ENCODE measurements around the gene ASB16.

ASB16 gene

GRCh38 chr17:44219108-44219615, 48.7 kb downstream of the ASB16 start:
- H3K9ac ChIP-seq (ENCODE audit: low read length): peak overlapping the region; percentile 42
- no peaks in the 10 kb centered on the region for H3K27me3 ChIP-seq (ENCODE audit: control insufficient read depth, insufficient read depth, low read length)
- H3K4me1 ChIP-seq (ENCODE audit: control insufficient read depth, insufficient read depth, low read length): peaks cover 18% of the 10 kb centered on the region
- peak overlapping the region; percentile 95 for H3K27ac ChIP-seq (ENCODE audit: low read depth, low read length)
- peak overlapping the region; percentile 75 for H3K4me3 ChIP-seq (ENCODE audit: low read length)
- H3K36me3 ChIP-seq (ENCODE audit: control insufficient read depth, insufficient read depth, low read length): peaks cover 28% of the 10 kb centered on the region

GRCh38 chr17:44219616-44220212, 49.2 kb downstream of the ASB16 start, which contains the start of gene UBTF:
Gene UBTF (minus strand): TSS chr17:44219675. CDS start chr17:44218229, 1,446 bp downstream.
- Histone ChIP-seq H3K4me3 (ENCODE audit: low read length) (peak within 1 kb of the TSS; percentile 88), H3K27me3 (ENCODE audit: control insufficient read depth, insufficient read depth, low read length) (no peaks in the 10 kb centered on the region), H3K27ac (ENCODE audit: low read depth, low read length) (peak within 1 kb of the TSS; percentile 95), H3K36me3 (ENCODE audit: control insufficient read depth, insufficient read depth, low read length) (peaks cover 23% of the 10 kb centered on the region), H3K4me1 (ENCODE audit: control insufficient read depth, insufficient read depth, low read length) (peaks cover 18% of the 10 kb centered on the region), H3K9ac (ENCODE audit: low read length) (peak within 1 kb of the TSS; percentile 84)

DNA sequence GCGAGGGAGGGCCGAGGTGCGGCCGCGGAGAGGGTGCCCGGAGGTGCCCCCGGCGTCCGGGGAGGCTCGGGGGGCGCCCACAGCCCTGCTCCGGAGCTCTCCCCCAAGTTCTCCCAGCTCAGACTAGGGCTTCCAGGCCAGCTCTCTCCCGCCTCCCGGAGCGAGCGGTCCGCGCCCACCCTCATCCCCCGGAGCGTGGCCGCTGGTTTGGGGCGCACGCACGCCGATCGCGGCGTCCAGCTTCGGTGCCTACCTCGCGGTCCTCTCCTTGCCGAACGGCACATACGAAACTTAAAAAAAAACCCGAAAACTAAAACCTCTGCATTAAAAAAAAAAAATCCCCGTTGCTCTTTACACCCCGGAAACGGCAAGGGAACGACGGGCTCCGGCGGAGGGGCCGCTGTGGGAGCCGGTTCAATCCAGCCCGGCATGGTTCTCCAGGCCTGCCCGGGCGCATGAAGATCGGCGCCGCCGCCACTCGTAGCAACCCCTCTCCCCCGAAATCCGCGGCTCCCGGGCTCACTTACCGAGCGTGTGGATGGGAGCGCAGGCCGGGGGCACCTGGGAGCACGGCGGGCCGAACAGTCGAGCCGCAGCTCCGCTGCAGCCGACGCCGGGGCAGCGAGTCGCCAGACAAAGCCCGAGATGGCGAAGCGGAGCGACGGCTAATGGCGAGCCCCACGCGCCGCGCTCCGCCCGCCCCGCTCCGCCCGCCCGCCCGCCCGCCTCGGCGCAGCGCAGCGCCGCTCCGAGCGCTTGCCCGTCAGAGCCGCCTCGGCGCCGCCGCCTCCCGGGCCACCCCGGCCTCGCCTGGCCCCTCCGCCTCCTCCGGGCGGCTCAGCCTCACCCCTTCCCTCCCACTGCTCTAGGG, 49.9 kb downstream of the ASB16 start:
- Histone ChIP-seq H3K4me1 (ENCODE audit: control insufficient read depth, insufficient read depth, low read length) (peaks cover 18% of the 10 kb centered on the region), H3K9ac (ENCODE audit: low read length) (peak overlapping the region; percentile 84), H3K36me3 (ENCODE audit: control insufficient read depth, insufficient read depth, low read length) (peaks cover 15% of the 10 kb centered on the region), H3K4me3 (ENCODE audit: low read length) (peak overlapping the region; percentile 88), H3K27ac (ENCODE audit: low read depth, low read length) (peak overlapping the region; percentile 95), H3K27me3 (ENCODE audit: control insufficient read depth, insufficient read depth, low read length) (no peaks in the 10 kb centered on the region)

DNA sequence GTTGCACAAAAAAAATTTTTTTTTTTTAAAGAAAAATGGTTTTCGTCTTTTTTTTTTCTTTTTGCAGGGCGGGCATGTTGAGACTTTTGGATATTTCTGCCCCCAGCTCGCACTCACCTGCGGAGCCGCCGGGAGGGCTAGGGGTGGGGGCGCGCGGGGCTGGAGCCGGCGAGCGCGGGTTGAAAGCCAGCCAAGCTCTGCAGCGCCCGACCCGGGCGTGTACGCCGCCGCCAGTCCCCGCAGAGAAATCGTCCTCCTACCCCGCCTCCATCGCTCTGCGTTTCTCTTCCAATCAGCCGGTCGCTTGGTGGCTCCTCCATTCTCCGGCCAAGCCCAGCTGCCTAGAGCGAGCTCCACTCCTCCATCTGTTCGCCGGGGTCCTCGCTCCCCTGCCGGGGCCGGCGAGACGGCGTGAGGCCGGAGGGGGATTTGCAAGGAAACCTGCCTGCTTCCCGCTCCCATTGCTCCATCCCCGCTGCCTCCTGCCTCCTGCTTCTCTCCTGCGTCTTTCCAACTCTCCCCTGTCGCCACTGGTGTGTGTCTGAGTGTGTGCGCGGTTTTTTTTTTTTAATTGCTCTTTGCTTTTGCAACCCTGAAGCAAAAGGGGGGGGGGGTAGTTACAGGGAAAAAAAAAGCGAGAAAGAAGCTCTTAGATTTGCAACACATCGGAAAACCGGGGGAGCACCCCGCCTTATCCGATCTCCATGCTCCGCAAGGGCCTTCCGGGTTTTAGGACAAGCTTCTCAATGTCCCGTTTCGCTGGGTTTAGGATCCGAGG, 50.8 kb downstream of the ASB16 start:
- Histone ChIP-seq H3K27ac (ENCODE audit: low read depth, low read length) (peak overlapping the region; percentile 95), H3K27me3 (ENCODE audit: control insufficient read depth, insufficient read depth, low read length) (no peaks in the 10 kb centered on the region), H3K4me1 (ENCODE audit: control insufficient read depth, insufficient read depth, low read length) (peaks cover 18% of the 10 kb centered on the region), H3K9ac (ENCODE audit: low read length) (peak overlapping the region; percentile 70), H3K4me3 (ENCODE audit: low read length) (peak overlapping the region; percentile 88), H3K36me3 (ENCODE audit: control insufficient read depth, insufficient read depth, low read length) (peaks cover 7% of the 10 kb centered on the region)

GRCh38 chr17:44221862-44222111, 51.3 kb downstream of the ASB16 start:
- peaks cover 2% of the 10 kb centered on the region for H3K36me3 ChIP-seq (ENCODE audit: control insufficient read depth, insufficient read depth, low read length)
- peak overlapping the region; percentile 70 for H3K9ac ChIP-seq (ENCODE audit: low read length)
- H3K27me3 ChIP-seq (ENCODE audit: control insufficient read depth, insufficient read depth, low read length): no peaks in the 10 kb centered on the region
- peaks cover 18% of the 10 kb centered on the region for H3K4me1 ChIP-seq (ENCODE audit: control insufficient read depth, insufficient read depth, low read length)
- peak overlapping the region; percentile 88 for H3K4me3 ChIP-seq (ENCODE audit: low read length)
- peak overlapping the region; percentile 95 for H3K27ac ChIP-seq (ENCODE audit: low read depth, low read length)

DNA sequence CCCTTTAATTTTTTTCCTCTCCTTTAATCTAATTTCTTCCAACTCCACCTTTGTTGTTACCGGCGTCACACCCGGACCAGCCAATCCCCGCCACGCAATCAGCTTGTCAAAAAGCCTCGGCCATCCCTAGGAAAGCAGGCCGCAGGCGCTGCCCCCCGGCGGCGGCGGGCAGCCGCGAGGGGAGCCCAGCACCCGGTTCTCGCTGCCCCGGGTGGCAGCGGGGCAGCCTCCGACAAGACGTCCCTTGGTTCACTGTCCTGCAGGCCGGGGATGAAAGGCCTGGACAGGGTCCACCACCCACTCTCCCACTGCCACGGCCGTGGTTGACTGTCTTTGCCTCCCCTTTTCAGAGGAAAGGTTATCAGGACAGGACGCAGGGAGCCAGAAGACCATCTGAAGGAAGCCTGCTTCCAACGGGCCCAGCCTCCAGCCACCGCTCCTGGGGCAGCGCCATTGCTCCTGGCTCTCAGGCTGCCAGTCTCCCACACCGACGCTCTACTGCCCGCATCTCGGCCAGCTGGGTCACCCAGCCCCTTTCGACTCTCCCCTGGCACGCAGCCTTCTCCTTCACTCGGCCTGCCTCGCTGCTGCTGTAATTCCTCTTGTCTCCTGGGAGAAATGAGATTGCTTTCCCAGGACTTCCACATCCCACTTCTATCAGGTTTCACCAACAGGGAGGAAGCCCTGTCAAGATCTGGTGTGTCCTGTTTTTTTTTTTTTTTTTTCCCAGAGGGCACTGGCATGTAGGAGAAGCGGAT, 51.8 kb downstream of the ASB16 start:
- H3K9ac ChIP-seq (ENCODE audit: low read length): peak overlapping the region; percentile 70
- H3K27ac ChIP-seq (ENCODE audit: low read depth, low read length): peak overlapping the region; percentile 95
- peaks cover 18% of the 10 kb centered on the region for H3K4me1 ChIP-seq (ENCODE audit: control insufficient read depth, insufficient read depth, low read length)
- H3K4me3 ChIP-seq (ENCODE audit: low read length): peak overlapping the region; percentile 88
- H3K36me3 ChIP-seq (ENCODE audit: control insufficient read depth, insufficient read depth, low read length): no peaks in the 10 kb centered on the region
- H3K27me3 ChIP-seq (ENCODE audit: control insufficient read depth, insufficient read depth, low read length): no peaks in the 10 kb centered on the region

DNA sequence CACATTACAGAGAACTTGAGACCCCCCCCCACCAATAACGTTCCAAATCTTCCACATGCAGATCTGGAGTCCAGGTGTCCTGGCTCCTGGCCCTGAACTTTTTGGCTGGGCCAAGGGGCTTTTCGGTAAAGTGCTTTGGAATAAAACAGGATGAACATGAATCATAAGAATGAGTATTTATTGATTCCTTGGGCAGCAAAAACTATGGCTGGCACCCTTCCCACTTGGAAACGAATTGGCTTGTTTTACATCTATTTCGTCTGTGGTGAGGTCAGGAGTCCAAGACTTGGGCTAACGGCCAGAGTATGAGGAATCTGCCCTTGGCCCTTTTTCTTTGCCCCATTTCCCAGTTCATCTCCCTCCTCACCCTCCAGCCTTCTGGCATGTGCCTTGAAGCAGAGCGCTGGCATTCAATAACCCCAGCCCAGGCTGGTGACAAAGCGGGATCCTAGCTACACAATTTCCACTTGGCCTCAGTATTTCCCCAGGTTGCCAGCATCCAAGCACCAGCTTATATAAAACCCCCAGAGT, 53.1 kb downstream of the ASB16 start:
- peaks cover 9% of the 10 kb centered on the region for H3K4me1 ChIP-seq (ENCODE audit: control insufficient read depth, insufficient read depth, low read length)
- H3K27ac ChIP-seq (ENCODE audit: low read depth, low read length): peak overlapping the region; percentile 16
- H3K9ac ChIP-seq (ENCODE audit: low read length): no peak overlapping the region
- H3K36me3 ChIP-seq (ENCODE audit: control insufficient read depth, insufficient read depth, low read length): no peaks in the 10 kb centered on the region
- H3K27me3 ChIP-seq (ENCODE audit: control insufficient read depth, insufficient read depth, low read length): no peaks in the 10 kb centered on the region
- no peak overlapping the region for H3K4me3 ChIP-seq (ENCODE audit: low read length)
